Measurements from ENCODE around the gene ERGIC2. TPM values are rescaled to one million over a fixed set of nuclear protein-coding genes. Genes with fewer than 3 reads are reported as not detected.

ERGIC2 gene
- total and polyA plus RNA-seq, 10 of the 15 experiments (the other 5 are each of a cell fraction or from before 2014, with no cell fraction given) = 26.1 to 181 (median 83.9) TPM

DNA sequence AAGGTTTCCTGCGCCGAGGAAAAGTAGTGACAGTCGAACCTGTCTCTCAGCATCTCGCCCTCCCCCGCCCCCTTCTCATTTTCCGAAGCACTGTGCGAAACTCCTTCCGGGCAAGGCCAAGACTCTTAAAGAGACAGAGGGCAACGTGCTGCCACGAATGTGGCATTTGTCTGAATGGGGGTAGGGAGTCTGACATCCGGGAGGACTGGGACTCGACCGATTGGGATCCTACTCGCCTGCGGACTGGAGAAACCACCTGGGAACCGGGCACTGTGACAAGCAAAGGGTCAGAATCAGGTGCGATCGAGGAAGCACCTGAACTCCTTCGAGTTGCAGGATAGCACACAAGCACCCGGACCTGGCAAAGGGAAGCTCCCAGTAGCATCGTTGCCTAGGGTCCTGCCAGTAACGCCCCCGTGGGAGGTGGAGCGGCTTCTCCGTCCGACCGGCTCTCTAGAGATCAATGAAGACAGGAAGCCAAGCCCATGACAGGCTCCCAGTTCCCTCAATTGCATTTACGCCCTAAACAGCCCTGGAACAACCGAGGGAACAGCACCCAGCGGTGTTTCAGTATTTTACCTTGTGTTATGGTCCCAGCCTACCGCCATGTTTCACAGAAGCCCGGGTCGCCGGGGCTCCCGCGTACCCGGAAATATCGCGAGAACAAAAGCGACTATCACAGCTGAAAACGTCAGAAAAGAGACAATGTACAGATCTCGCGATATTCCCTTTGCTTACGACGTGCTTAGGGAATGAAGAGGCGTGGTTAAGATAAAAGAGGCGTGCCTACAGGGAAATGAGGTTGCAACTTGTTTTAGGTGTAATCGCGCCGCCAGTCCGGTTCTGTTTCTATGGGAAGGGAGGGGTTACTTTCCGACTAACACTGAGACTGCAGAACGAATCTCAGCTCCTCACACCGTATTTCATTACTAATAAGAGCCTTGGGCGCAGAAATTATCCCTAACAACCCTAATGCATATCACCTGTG lies at the start of gene ERGIC2 (continued):
- TF ChIP-seq, protein P1, sequence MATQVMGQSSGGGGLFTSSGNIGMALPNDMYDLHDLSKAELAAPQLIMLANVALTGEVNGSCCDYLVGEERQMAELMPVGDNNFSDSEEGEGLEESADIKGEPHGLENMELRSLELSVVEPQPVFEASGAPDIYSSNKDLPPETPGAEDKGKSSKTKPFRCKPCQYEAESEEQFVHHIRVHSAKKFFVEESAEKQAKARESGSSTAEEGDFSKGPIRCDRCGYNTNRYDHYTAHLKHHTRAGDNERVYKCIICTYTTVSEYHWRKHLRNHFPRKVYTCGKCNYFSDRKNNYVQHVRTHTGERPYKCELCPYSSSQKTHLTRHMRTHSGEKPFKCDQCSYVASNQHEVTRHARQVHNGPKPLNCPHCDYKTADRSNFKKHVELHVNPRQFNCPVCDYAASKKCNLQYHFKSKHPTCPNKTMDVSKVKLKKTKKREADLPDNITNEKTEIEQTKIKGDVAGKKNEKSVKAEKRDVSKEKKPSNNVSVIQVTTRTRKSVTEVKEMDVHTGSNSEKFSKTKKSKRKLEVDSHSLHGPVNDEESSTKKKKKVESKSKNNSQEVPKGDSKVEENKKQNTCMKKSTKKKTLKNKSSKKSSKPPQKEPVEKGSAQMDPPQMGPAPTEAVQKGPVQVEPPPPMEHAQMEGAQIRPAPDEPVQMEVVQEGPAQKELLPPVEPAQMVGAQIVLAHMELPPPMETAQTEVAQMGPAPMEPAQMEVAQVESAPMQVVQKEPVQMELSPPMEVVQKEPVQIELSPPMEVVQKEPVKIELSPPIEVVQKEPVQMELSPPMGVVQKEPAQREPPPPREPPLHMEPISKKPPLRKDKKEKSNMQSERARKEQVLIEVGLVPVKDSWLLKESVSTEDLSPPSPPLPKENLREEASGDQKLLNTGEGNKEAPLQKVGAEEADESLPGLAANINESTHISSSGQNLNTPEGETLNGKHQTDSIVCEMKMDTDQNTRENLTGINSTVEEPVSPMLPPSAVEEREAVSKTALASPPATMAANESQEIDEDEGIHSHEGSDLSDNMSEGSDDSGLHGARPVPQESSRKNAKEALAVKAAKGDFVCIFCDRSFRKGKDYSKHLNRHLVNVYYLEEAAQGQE (IDR thresholded peaks at IDR 0.05; ENCODE audit: low read depth, low read length) = no peak
- TF ChIP-seq, protein P2, sequence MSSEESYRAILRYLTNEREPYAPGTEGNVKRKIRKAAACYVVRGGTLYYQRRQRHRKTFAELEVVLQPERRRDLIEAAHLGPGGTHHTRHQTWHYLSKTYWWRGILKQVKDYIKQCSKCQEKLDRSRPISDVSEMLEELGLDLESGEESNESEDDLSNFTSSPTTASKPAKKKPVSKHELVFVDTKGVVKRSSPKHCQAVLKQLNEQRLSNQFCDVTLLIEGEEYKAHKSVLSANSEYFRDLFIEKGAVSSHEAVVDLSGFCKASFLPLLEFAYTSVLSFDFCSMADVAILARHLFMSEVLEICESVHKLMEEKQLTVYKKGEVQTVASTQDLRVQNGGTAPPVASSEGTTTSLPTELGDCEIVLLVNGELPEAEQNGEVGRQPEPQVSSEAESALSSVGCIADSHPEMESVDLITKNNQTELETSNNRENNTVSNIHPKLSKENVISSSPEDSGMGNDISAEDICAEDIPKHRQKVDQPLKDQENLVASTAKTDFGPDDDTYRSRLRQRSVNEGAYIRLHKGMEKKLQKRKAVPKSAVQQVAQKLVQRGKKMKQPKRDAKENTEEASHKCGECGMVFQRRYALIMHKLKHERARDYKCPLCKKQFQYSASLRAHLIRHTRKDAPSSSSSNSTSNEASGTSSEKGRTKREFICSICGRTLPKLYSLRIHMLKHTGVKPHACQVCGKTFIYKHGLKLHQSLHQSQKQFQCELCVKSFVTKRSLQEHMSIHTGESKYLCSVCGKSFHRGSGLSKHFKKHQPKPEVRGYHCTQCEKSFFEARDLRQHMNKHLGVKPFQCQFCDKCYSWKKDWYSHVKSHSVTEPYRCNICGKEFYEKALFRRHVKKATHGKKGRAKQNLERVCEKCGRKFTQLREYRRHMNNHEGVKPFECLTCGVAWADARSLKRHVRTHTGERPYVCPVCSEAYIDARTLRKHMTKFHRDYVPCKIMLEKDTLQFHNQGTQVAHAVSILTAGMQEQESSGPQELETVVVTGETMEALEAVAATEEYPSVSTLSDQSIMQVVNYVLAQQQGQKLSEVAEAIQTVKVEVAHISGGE (CRISPR knock-in tag; IDR thresholded peaks at IDR 0.05) = no peak
- TF ChIP-seq ASH2L (IDR thresholded peaks at IDR 0.05; ENCODE audit: borderline replicate concordance, low read depth) (no peak), RUNX3 (IDR thresholded peaks at IDR 0.05; ENCODE audit: low read length) (no peak; the same call in none of the 2 replicates), IKZF2 (IDR thresholded peaks at IDR 0.05) (no peak), TBL1XR1 (IDR thresholded peaks at IDR 0.05; ENCODE audit: low read depth, low read length) (no peak), POU2F2 (IDR thresholded peaks at IDR 0.05; ENCODE audit: borderline replicate concordance, low read depth, low read length) (0 out of 3 replicates have a peak, but pooled peaks have one; percentile 40), ETV6 (conservative IDR thresholded peaks at IDR 0.05 in 1 of 2, IDR thresholded peaks at IDR 0.05 in 1 of 2; ENCODE audit: borderline replicate concordance in 1 of 2, low read depth in 1 of 2) (no peak), IRF4 (IDR thresholded peaks at IDR 0.05; ENCODE audit: low read depth, low read length) (no peak), SMAD5 (IDR thresholded peaks at IDR 0.05; ENCODE audit: low read depth) (no peak; the same call in 1 of the 2 replicates), RCOR1 (conservative IDR thresholded peaks at IDR 0.05; ENCODE audit: low read depth, low read length) (peak; percentile 99), CREB1 (IDR thresholded peaks at IDR 0.05; ENCODE audit: low read depth) (peak; percentile 97), CHD4 (IDR thresholded peaks at IDR 0.05) (no peak), JUND (IDR thresholded peaks at IDR 0.05; ENCODE audit: low read depth, low read length) (no peak), ATF3 (IDR thresholded peaks at IDR 0.05; ENCODE audit: borderline replicate concordance, extremely low read depth, low read depth, low read length) (no peak), RELA (IDR thresholded peaks at IDR 0.05; ENCODE audit: borderline replicate concordance, partially characterized antibody) (no peak), MEF2B (IDR thresholded peaks at IDR 0.05; ENCODE audit: partially characterized antibody, poor library complexity, severe bottlenecking) (no peak)
- TF ChIP-seq, protein P3, sequence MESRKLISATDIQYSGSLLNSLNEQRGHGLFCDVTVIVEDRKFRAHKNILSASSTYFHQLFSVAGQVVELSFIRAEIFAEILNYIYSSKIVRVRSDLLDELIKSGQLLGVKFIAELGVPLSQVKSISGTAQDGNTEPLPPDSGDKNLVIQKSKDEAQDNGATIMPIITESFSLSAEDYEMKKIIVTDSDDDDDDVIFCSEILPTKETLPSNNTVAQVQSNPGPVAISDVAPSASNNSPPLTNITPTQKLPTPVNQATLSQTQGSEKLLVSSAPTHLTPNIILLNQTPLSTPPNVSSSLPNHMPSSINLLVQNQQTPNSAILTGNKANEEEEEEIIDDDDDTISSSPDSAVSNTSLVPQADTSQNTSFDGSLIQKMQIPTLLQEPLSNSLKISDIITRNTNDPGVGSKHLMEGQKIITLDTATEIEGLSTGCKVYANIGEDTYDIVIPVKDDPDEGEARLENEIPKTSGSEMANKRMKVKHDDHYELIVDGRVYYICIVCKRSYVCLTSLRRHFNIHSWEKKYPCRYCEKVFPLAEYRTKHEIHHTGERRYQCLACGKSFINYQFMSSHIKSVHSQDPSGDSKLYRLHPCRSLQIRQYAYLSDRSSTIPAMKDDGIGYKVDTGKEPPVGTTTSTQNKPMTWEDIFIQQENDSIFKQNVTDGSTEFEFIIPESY (IDR thresholded peaks at IDR 0.05) = 0 out of 2 replicates have a peak, but pooled peaks have one; percentile 22

Data from GM12878 (cell line).